ENCODE measurements around the gene ZRSR2.
"Not testable (repeated sequence)": the region's sequence is repeated elsewhere in the genome, so short reads cannot be mapped to it uniquely, and the experiment has no call there.

GRCh38 chrX:15831347-15831746 lies 41.1 kb downstream of the ZRSR2 start:
- not testable (repeated sequence) for TF ChIP-seq REST (IDR thresholded peaks at IDR 0.05; ENCODE audit: low read depth); MAX (IDR thresholded peaks at IDR 0.05); CTCF (IDR thresholded peaks at IDR 0.05 in 2 of 3, conservative IDR thresholded peaks at IDR 0.05 in 1 of 3; ENCODE audit: borderline replicate concordance in 1 of 3, insufficient read depth in 1 of 3, low read depth in 2 of 3, low read length in 2 of 3); EZH2 (IDR thresholded peaks at IDR 0.05); ATF3 (IDR thresholded peaks at IDR 0.05); YY1 (IDR thresholded peaks at IDR 0.05; ENCODE audit: extremely low read depth, insufficient replicate concordance, low read depth, low read length); POLR2A (IDR thresholded peaks at IDR 0.05; ENCODE audit: borderline replicate concordance, extremely low read depth, insufficient read depth, insufficient read length)

Data from HCT116 (cell line).